PFSK-1 (cell line): ENCODE results near the gene RBM5.

ENCODE experiments used
- POLR2AphosphoS5 ChIP-seq: IDR thresholded peaks from 2 replicates; pipeline ENCODE4 v1.6.1; 2012; ENCODE audit warnings: low read depth, mild to moderate bottlenecking, control low read depth, low read length, moderate library complexity
- REST ChIP-seq, 2 experiments: IDR thresholded peaks; 2 replicates each; pipeline versions ENCODE4 v1.6.1 to v1.8.0; 2011 to 2012; ENCODE audit warnings: low read depth in 2 of 2, low read length in 2 of 2, control low read depth in 1 of 2, inconsistent platforms in 1 of 2, mild to moderate bottlenecking in 1 of 2, moderate library complexity in 1 of 2; ENCODE audit not compliant: insufficient read depth in 1 of 2
- SIN3A ChIP-seq: IDR thresholded peaks from 2 replicates; pipeline ENCODE4 v1.6.1; 2012; ENCODE audit warnings: mild to moderate bottlenecking, low read length, moderate library complexity, borderline replicate concordance; ENCODE audit not compliant: insufficient read depth
- TAF1 ChIP-seq: IDR thresholded peaks from 2 replicates; pipeline ENCODE4 v1.6.1; 2012; ENCODE audit warnings: low read length, control low read depth, borderline replicate concordance; ENCODE audit not compliant: insufficient read depth

GRCh38 chr3:50078622-50079021 lies 10.1 kb upstream of the RBM5 start:
- TF ChIP-seq REST (IDR thresholded peaks at IDR 0.05; ENCODE audit: insufficient read depth in 1 of 2, low read depth in 2 of 2, low read length in 2 of 2), result no peak
- no peak for TF ChIP-seq POLR2AphosphoS5
- no peak for TF ChIP-seq SIN3A
- no peak for TF ChIP-seq TAF1
